Lower leg skin (tissue), 4 donors: ENCODE data around the gene NEK2. TPM values are rescaled to one million over a fixed set of nuclear protein-coding genes. Genes with fewer than 3 reads are reported as not detected.

ENCODE experiments used
- DNase-seq, 2 donors: peaks; one replicate each; pipeline ENCODE4 v3.0.0-alpha.2; 2019; ENCODE audit warnings: low spot score in 2 of 2
- H3K4me3 ChIP-seq: fragments of 200-600 bp; sonication (generic); 2 replicates; pipeline ENCODE4 v1.5.1; 2017; ENCODE audit warnings: mild to moderate bottlenecking, low read depth; ENCODE audit not compliant: poor library complexity, severe bottlenecking
- POLR2A ChIP-seq, 2 donors: fragments of 450-650 bp; IDR thresholded peaks; one replicate each; pipeline ENCODE4 v1.6.1; 2016 to 2017; ENCODE audit warnings: antibody characterized with exemption in 2 of 2, mild to moderate bottlenecking in 1 of 2, moderate library complexity in 1 of 2
- WGBS, 2 donors: methylation state at CpG; one replicate each; pipeline ENCODE4 v1.1.5; 2018; 5-methylcytosine and 5-hydroxymethylcytosine counted together
- intact Hi-C: fragments of 100-400 bp; cut with DNase I; formaldehyde crosslinking; loops from one replicate; pipeline ENCODE4 v1.15.0; 2023; ENCODE audit warnings: low total_unique reads
- total RNA-seq, 4 donors: library from RNA; depleted of rRNA; stranded (reverse); fragments of >200 nt; gene quantifications; one replicate each; pipeline ENCODE4 v1.1.0, GENCODE V29; 2016
- TF ChIP-seq, protein P1 (sequence below), 3 donors: fragments of 450-650 bp; IDR thresholded peaks; one replicate each; pipeline ENCODE4 v1.5.1; 2016; ENCODE audit warnings: antibody characterized with exemption in 3 of 3, mild to moderate bottlenecking in 3 of 3, moderate library complexity in 2 of 3

Gene NEK2
- total RNA-seq, 4 donors from 2014 or later = 1.5 to 3.7 (median 2.7) TPM; not detected in 1

DNA sequence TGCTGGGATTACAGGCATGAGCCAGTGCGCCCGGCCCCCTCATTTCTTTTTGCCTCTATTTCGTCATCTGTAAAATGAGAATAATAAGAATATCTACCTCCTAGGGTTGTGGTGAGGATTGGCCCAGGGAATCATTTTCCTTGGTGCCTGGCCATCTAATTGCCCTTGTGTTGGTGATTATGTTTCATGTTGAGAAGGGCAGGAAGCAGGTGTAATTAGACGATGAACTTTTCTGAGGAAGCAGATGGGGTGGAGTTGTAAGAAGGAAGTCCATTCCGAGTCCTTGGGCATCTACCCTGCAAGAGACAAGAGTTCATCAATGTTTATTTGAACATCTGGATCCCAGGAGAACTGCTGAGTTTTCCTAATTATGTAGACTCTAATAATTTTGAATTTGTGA lies 38.7 kb upstream of the NEK2 start:
- intact Hi-C loops = no loop called here
- 66 to 73% methylated on average over 5 of the region's 5 CpGs for WGBS, 2 donors
- DNase-seq = no peak
- TF ChIP-seq, protein P1, sequence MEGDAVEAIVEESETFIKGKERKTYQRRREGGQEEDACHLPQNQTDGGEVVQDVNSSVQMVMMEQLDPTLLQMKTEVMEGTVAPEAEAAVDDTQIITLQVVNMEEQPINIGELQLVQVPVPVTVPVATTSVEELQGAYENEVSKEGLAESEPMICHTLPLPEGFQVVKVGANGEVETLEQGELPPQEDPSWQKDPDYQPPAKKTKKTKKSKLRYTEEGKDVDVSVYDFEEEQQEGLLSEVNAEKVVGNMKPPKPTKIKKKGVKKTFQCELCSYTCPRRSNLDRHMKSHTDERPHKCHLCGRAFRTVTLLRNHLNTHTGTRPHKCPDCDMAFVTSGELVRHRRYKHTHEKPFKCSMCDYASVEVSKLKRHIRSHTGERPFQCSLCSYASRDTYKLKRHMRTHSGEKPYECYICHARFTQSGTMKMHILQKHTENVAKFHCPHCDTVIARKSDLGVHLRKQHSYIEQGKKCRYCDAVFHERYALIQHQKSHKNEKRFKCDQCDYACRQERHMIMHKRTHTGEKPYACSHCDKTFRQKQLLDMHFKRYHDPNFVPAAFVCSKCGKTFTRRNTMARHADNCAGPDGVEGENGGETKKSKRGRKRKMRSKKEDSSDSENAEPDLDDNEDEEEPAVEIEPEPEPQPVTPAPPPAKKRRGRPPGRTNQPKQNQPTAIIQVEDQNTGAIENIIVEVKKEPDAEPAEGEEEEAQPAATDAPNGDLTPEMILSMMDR (IDR thresholded peaks at IDR 0.05) = no peak
- no peak for TF ChIP-seq POLR2A (IDR thresholded peaks at IDR 0.05)
- H3K4me3 ChIP-seq = no peak overlapping the region

DNA sequence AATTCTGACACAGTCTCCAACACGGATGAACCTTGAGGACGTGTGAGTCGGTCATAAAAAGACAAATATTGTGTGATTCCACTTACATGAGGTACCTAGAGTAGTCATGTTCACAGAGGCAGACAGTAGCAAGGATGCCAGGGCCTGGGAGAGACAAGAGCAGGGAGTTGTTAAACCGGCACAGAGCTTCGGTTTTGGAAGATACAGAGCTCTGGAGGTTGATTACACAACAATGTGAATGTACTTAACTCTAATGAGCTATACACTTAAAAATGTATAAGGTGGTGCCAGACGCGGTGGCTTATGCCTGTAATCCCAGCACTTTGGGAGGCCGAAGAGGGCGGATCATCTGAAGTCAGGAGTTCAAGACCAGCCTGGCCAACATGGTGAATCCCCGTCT lies 37.8 kb upstream of the NEK2 start:
- TF ChIP-seq, protein P1 (IDR thresholded peaks at IDR 0.05) = no peak
- TF ChIP-seq POLR2A (IDR thresholded peaks at IDR 0.05) = no peak
- DNase-seq = peak in 1 of 2 donors; percentile 53
- WGBS, 2 donors = 53 to 58% methylated on average over 10 of the region's 10 CpGs
- intact Hi-C loops = no loop called here
- no peak overlapping the region for H3K4me3 ChIP-seq

DNA sequence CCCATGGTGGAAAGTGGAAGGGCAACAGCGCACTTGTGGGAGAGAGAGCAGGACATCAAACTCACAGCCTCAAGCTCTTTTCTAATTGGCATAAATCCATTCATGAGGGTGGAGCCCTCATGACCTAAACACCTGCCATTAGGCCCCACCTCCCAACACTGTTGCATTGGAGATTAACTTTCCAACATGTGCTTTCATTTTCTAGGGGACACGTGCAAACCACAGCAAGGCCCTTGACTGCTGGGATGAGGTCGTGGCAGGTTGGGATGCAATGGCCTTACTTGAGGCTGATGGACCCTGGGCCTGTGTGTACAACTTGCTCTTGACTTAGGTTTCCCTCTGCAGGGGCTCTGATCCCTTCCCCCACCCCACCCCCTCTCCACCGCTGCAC lies 35.9 kb upstream of the NEK2 start:
- intact Hi-C loops = no loop called here
- DNase-seq = no peak
- 76 to 78% methylated on average over 4 of the region's 4 CpGs for WGBS, 2 donors
- no peak overlapping the region for H3K4me3 ChIP-seq
- TF ChIP-seq, protein P1 (IDR thresholded peaks at IDR 0.05) = no peak
- TF ChIP-seq POLR2A (IDR thresholded peaks at IDR 0.05) = no peak

DNA sequence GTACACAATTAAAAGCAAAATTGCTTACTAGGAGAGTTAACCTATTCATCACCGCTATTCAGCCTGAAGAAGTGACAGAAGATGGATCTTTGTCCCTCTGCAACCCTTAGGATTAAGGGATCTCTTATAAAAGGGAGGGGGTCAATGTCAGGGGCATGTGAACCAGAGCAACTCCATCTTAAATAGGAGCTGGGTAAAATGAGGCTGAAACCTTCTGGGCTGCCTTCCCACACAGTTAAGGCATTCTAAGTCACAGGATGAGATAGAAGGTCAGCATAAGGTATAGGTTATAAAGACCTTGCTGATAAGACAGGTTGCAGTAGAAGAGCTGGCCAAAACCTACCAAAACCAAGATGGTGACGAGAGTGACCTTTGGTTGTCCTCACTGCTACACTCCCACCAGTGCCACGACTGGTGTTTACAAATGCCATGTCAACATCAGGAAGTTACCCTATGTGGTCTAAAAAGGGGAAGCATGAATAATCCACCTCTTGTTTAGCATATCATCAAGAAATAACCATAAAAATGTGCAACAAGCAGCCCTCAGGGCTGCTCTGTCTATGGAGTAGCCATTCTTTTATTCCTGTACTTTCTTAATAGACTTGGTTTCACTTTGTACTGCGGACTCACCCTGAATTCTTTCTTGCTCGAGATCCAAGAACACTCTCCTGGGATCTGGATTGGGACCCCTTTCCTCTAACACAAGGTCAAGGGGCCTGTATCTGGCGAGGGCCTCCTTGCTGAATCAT lies 35.3 kb upstream of the NEK2 start:
- intact Hi-C loops = no loop called here
- WGBS, 2 donors = 76% methylated on average over 6 of the region's 6 CpGs
- TF ChIP-seq POLR2A (IDR thresholded peaks at IDR 0.05) = no peak
- TF ChIP-seq, protein P1 (IDR thresholded peaks at IDR 0.05) = no peak
- no peak for DNase-seq
- H3K4me3 ChIP-seq = no peak overlapping the region

DNA sequence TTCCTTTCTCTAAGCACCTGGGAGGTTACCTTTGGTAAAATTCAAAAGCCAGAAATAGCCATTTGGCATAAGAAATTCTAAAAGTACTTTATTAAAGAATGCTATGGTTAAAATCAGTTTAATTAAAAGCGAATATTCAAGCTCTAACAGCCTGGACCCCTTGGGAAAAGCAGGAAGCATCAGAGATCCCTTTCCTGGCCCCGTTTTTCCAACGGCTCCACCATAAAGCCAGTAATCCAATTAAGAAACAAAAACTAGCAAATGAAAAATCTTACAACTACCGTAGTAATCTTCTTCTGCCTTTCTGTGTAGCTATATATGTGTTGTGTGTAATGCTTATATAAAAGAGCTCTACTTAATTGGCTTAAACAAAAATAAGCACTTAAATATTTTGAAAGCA lies 33.5 kb upstream of the NEK2 start:
- intact Hi-C loops = loop anchor here (10.0 kb wide), 1 partner anchor 1074 kb away; no protein-coding TSS in a partner anchor
- no peak for DNase-seq
- TF ChIP-seq POLR2A (IDR thresholded peaks at IDR 0.05) = no peak
- TF ChIP-seq, protein P1 (IDR thresholded peaks at IDR 0.05) = no peak
- 80 to 84% methylated on average over 4 of the region's 4 CpGs for WGBS, 2 donors
- no peak overlapping the region for H3K4me3 ChIP-seq

DNA sequence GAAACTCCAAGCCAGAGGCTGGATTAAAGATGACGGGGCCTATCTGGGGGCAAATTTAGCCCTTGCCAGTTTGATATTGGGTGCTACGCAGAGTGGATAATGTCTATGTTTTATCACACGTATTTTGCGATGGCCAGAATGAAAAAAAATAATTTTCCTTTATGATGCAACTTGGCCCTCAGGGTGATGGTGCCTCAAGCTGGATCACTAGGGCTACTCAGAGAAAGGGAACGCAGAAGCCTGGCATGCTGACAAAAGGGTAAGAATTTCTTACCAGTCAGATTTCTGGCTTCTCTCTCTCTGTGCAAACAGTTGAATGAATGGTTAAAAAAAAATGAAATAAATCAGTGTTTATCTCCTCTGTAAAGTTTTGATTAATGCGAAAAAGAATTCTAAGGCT lies 32.6 kb upstream of the NEK2 start:
- no peak overlapping the region for H3K4me3 ChIP-seq
- no peak for TF ChIP-seq POLR2A (IDR thresholded peaks at IDR 0.05)
- TF ChIP-seq, protein P1 (IDR thresholded peaks at IDR 0.05) = no peak
- intact Hi-C loops = loop anchor here (10.0 kb wide), 1 partner anchor 1073 kb away; no protein-coding TSS in a partner anchor
- 88 to 92% methylated on average over 6 of the region's 6 CpGs for WGBS, 2 donors
- no peak for DNase-seq
